ENCODE measurements around the gene FHAD1. TPM values are rescaled to one million over a fixed set of nuclear protein-coding genes. Genes with fewer than 3 reads are reported as not detected.

Gene FHAD1
- total and polyA plus RNA-seq, 2 donors (not counting 1 experiment from before 2014, with no cell fraction given): not detected

- Histone ChIP-seq H3K4me1 (ENCODE audit: control insufficient read depth in 2 of 2, insufficient read depth in 2 of 2, low read length in 2 of 2) (peaks cover 9 to 10% of the 10 kb centered on the region in 2 donors), H3K4me3 (ENCODE audit: control extremely low read depth in 1 of 5, extremely low read depth in 1 of 5, insufficient read depth in 1 of 5, low read depth in 2 of 5, low read length in 4 of 5) (no peak overlapping the region), H3K4me2 (replicated peaks; ENCODE audit: low read depth, low read length, poor library complexity, severe bottlenecking) (no peak overlapping the region), H3K9me3 (ENCODE audit: control extremely low read depth in 1 of 3, control insufficient read depth in 2 of 3, insufficient read depth in 1 of 3, low read length in 2 of 3) (no peaks in the 10 kb centered on the region), H3K27me3 (replicated peaks in 1 of 4; ENCODE audit: control extremely low read depth in 1 of 4, control insufficient read depth in 3 of 4, insufficient read depth in 4 of 4, low read length in 3 of 4) (peaks cover 0 to 4% (median 2%) of the 10 kb centered on the region in 4 experiments), H3K36me3 (replicated peaks in 1 of 2; ENCODE audit: control extremely low read depth in 1 of 2, control insufficient read depth in 1 of 2, extremely low read depth in 1 of 2, insufficient read depth in 2 of 2, low read length in 1 of 2) (no peaks in the 10 kb centered on the region), H2AFZ (ENCODE audit: insufficient read depth, low read depth, low read length, poor library complexity, severe bottlenecking) (no peak overlapping the region), H4K20me1 (ENCODE audit: control insufficient read depth, insufficient read depth, low read length, poor library complexity, severe bottlenecking) (no peaks in the 10 kb centered on the region), H3K9ac (ENCODE audit: low read length) (no peak overlapping the region), H3K27ac (ENCODE audit: low read length in 2 of 2) (no peak overlapping the region), H3K79me2 (ENCODE audit: control insufficient read depth, insufficient read depth, low read length) (no peaks in the 10 kb centered on the region)
- intact Hi-C loops (cut with micrococcal nuclease): no loop called here
- H3K27ac Mint-ChIP-seq: no peak overlapping the region
- no peak for DNase-seq
- WGBS (ENCODE audit: insufficient coverage): 92% methylated on average over 8 of the region's 9 CpGs
- ChIA-PET CTCF (no interaction called here), POLR2A (no interaction called here)
- peaks cover 17% of the 10 kb centered on the region for H3K4me1 Mint-ChIP-seq
- H3K4me3 Mint-ChIP-seq: no peak overlapping the region
- H3K27me3 Mint-ChIP-seq: peaks cover 34% of the 10 kb centered on the region
- TF ChIP-seq EZH2 (IDR thresholded peaks at IDR 0.05; ENCODE audit: borderline replicate concordance, insufficient read depth, low read depth, low read length, poor library complexity, severe bottlenecking) (no peak), CTCF (IDR thresholded peaks at IDR 0.05) (no peak)
- no peaks in the 10 kb centered on the region for H3K9me3 Mint-ChIP-seq (ENCODE audit: insufficient read depth)
- no peak for ATAC-seq (ENCODE audit: low read depth)
Observed at GRCh38 chr1:15259622-15260007, 12.6 kb downstream of the FHAD1 start.

- ChIA-PET POLR2A (no interaction called here), CTCF (no interaction called here)
- Histone ChIP-seq H3K4me3 (ENCODE audit: control extremely low read depth in 1 of 5, extremely low read depth in 1 of 5, insufficient read depth in 1 of 5, low read depth in 2 of 5, low read length in 4 of 5) (no peak overlapping the region), H3K4me2 (replicated peaks; ENCODE audit: low read depth, low read length, poor library complexity, severe bottlenecking) (no peak overlapping the region), H3K9me3 (ENCODE audit: control extremely low read depth in 1 of 3, control insufficient read depth in 2 of 3, insufficient read depth in 1 of 3, low read length in 2 of 3) (peaks cover 0 to 6% (median 0%) of the 10 kb centered on the region in 3 donors), H3K27me3 (replicated peaks in 1 of 4; ENCODE audit: control extremely low read depth in 1 of 4, control insufficient read depth in 3 of 4, insufficient read depth in 4 of 4, low read length in 3 of 4) (peaks cover 0 to 9% (median 2%) of the 10 kb centered on the region in 4 experiments), H4K20me1 (ENCODE audit: control insufficient read depth, insufficient read depth, low read length, poor library complexity, severe bottlenecking) (no peaks in the 10 kb centered on the region), H3K27ac (ENCODE audit: low read length in 2 of 2) (no peak overlapping the region), H3K4me1 (ENCODE audit: control insufficient read depth in 2 of 2, insufficient read depth in 2 of 2, low read length in 2 of 2) (peaks cover 9 to 10% of the 10 kb centered on the region in 2 donors), H3K36me3 (replicated peaks in 1 of 2; ENCODE audit: control extremely low read depth in 1 of 2, control insufficient read depth in 1 of 2, extremely low read depth in 1 of 2, insufficient read depth in 2 of 2, low read length in 1 of 2) (no peaks in the 10 kb centered on the region), H3K79me2 (ENCODE audit: control insufficient read depth, insufficient read depth, low read length) (no peaks in the 10 kb centered on the region), H3K9ac (ENCODE audit: low read length) (no peak overlapping the region), H2AFZ (ENCODE audit: insufficient read depth, low read depth, low read length, poor library complexity, severe bottlenecking) (no peak overlapping the region)
- H3K27ac Mint-ChIP-seq: no peak overlapping the region
- intact Hi-C loops (cut with micrococcal nuclease): no loop called here
- H3K9me3 Mint-ChIP-seq (ENCODE audit: insufficient read depth): no peaks in the 10 kb centered on the region
- TF ChIP-seq EZH2 (IDR thresholded peaks at IDR 0.05; ENCODE audit: borderline replicate concordance, insufficient read depth, low read depth, low read length, poor library complexity, severe bottlenecking): no peak
- no peak for TF ChIP-seq CTCF (IDR thresholded peaks at IDR 0.05)
- peaks cover 17% of the 10 kb centered on the region for H3K4me1 Mint-ChIP-seq
- peak overlapping the region; percentile 3 for H3K4me3 Mint-ChIP-seq
- WGBS (ENCODE audit: insufficient coverage): 84% methylated on average over 11 of the region's 12 CpGs
- no peak for ATAC-seq (ENCODE audit: low read depth)
- H3K27me3 Mint-ChIP-seq: peaks cover 43% of the 10 kb centered on the region
- no peak for DNase-seq
Observed at GRCh38 chr1:15260418-15261154, 13.6 kb downstream of the FHAD1 start.
